Mucosa of stomach (tissue), 1 donor: Measurements from ENCODE around the gene CXADR.

Source experiments
- H3K27me3 ChIP-seq: one replicate; pipeline ENCODE4 v1.7.0; 2013; ENCODE audit warnings: mild to moderate bottlenecking, low read length; ENCODE audit not compliant: control insufficient read depth, insufficient read depth
- H3K36me3 ChIP-seq: one replicate; pipeline ENCODE4 v1.7.0; 2013; ENCODE audit warnings: low read length; ENCODE audit not compliant: control insufficient read depth, insufficient read depth
- H3K4me1 ChIP-seq: one replicate; pipeline ENCODE4 v1.7.0; 2013; ENCODE audit warnings: mild to moderate bottlenecking, low read length; ENCODE audit not compliant: control insufficient read depth, insufficient read depth
- H3K4me3 ChIP-seq: one replicate; pipeline ENCODE4 v1.7.0; 2013; ENCODE audit warnings: low read length
- H3K9ac ChIP-seq: one replicate; pipeline ENCODE4 v1.7.0; 2013; ENCODE audit warnings: mild to moderate bottlenecking, low read length, moderate library complexity
- H3K9me3 ChIP-seq: one replicate; pipeline ENCODE4 v1.7.0; 2013; ENCODE audit warnings: mild to moderate bottlenecking, low read length, moderate library complexity; ENCODE audit not compliant: control insufficient read depth
- donor health status: Pancreatic carcinoma.

CXADR gene

DNA sequence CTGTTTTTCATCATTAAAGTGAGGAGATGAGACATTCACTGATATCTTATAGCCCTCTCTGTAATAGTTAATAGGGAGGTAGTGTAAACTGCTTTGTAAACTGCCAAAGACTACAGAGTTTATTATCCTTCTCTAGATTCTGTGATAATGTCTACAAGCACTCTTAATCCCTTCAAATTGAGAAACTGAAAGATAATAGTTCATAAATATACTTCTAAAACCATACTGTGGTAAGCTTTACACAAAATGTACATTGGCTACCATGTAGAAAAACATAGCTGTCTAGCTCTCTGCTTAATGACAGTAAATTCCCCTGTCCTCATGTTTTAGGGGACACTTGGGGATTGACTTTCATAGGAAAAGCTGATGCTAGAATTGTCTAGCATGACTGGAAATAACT, 39.6 kb downstream of the CXADR start:
- Histone ChIP-seq H3K9me3 (no peaks in the 10 kb centered on the region), H3K4me3 (no peak overlapping the region), H3K9ac (no peak overlapping the region), H3K27me3 (no peaks in the 10 kb centered on the region), H3K4me1 (peaks cover 26% of the 10 kb centered on the region), H3K36me3 (no peaks in the 10 kb centered on the region)

DNA sequence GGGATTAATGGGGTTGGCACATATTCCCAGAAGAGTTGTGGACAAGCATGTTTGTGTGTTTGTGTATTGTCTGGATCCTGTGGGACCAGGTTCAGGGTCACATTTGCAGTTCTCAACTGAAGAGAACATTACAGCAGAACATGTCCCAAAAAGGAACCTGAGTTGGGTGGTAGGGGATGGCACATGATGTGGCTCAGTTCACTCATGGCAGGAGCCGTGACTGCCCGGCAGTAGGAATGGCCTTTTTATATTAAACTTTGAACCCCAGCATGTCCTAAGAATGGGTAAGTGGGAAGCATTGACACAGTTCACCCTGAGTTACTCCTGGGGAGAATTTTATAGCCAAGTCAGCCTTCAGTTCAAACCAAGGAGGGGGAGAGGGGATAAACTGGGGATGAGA, 41.3 kb downstream of the CXADR start:
- Histone ChIP-seq H3K9ac (no peak overlapping the region), H3K4me1 (peaks cover 16% of the 10 kb centered on the region), H3K9me3 (no peaks in the 10 kb centered on the region), H3K27me3 (no peaks in the 10 kb centered on the region), H3K4me3 (no peak overlapping the region), H3K36me3 (no peaks in the 10 kb centered on the region)

DNA sequence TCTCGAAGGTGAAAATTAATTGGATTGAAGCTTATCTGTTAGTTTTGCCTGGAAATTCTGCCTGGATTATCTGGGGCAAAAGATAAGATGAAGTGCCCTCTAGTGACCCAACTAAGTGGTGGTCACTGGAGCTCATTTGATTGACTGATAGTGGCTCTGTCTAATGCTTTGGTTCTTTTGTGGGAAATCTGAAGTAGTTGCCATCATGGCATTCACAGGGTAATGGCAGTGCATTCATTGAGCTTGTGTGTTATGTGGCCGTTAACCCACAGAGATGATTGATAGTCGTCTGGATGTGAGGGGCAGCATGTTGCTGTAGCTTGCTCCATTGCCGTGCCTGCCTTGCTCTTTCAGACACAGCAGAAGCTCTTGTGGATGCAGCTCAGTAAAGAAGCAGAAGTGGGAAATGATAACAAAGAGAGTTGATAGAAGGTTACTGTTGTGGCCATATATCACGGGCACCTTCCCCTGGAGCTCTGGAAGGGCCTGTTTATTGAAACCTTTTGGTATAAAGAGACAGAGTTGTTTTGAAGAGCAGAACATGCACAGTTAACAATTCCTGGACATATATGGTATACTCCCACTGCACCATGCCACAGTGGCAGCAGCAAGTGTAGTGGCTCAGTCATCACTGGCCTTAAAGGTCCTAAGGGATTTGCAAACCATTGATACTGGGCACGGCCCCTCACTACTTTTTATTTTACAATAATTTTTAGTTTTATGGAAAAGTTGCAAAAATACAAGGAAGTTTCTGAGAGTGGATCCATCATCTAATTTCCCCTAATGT, 42.0 kb downstream of the CXADR start:
- Histone ChIP-seq H3K9me3 (no peaks in the 10 kb centered on the region), H3K27me3 (no peaks in the 10 kb centered on the region), H3K36me3 (no peaks in the 10 kb centered on the region), H3K9ac (no peak overlapping the region), H3K4me1 (peaks cover 10% of the 10 kb centered on the region), H3K4me3 (no peak overlapping the region)

DNA sequence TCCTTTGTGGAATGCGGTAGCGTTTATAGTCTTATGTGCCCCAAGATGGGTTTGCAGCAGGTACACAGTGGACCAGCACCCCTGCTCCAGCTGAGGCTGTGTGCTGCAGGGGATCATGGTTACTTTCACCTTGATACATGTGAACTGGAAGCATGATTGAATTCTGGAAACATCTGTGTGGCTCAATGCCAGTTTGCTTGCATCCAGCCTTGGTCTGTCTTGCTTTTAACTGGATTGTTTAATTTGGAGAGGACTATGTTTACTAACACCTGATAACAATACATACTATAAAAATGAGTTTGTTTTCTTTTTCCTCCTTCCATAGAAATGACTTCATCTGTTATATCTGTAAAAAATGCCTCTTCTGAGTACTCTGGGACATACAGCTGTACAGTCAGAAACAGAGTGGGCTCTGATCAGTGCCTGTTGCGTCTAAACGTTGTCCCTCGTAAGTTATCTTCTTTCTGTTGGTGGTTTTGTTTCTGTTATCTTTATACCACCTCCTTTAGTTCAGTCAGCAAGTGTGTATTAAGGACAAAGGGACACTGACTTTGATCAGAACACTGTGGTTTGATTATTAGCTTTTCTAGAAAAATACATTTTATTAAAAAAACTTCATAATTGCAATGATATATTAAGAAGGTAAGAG, 47.7 kb downstream of the CXADR start:
- Histone ChIP-seq H3K9me3 (no peaks in the 10 kb centered on the region), H3K4me1 (no peaks in the 10 kb centered on the region), H3K9ac (no peak overlapping the region), H3K27me3 (no peaks in the 10 kb centered on the region), H3K4me3 (no peak overlapping the region), H3K36me3 (peaks cover 8% of the 10 kb centered on the region)

DNA sequence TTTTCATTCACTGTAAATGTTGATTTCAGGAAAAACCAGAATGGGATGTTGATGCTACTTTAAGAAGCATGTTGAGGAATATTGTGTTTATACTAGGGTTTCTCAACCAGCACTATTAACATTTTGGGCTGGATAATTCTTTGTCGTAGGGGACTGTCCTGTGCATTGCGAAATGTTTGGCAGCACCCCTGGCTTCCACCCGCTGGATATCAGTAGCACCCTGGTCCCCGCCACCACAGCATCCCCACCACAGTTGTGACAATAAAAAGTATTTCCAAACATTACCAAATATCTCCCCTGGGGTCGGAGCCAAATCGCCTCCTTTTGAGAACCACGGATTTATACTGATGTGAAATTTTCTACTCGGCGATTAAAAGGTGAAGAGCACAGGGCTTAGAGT, 57.9 kb downstream of the CXADR start:
- no peaks in the 10 kb centered on the region for H3K9me3 ChIP-seq
- H3K36me3 ChIP-seq: no peaks in the 10 kb centered on the region
- no peaks in the 10 kb centered on the region for H3K27me3 ChIP-seq
- no peak overlapping the region for H3K9ac ChIP-seq
- no peak overlapping the region for H3K4me3 ChIP-seq
- H3K4me1 ChIP-seq: no peaks in the 10 kb centered on the region

DNA sequence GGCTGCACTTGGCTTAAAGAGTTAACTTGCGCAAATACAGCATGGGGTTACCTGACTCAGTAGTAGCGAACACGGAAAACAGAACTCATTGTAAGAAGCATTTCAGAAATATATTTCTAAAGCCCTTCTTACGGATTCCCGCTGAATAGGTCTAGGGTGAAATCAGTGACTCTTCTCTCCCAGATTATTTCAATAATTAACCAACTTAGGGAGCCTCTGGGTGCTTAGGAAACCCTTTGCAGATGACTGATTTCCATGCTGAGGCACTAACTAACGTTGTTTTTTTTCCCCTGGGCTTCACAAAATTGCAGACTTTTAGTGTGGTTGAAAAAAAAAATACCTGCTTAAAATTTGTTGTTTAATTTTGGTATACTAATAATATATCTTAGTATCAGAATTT, 59.6 kb downstream of the CXADR start:
- H3K9me3 ChIP-seq: no peaks in the 10 kb centered on the region
- no peaks in the 10 kb centered on the region for H3K27me3 ChIP-seq
- H3K9ac ChIP-seq: no peak overlapping the region
- H3K4me1 ChIP-seq: no peaks in the 10 kb centered on the region
- no peak overlapping the region for H3K4me3 ChIP-seq
- no peaks in the 10 kb centered on the region for H3K36me3 ChIP-seq

DNA sequence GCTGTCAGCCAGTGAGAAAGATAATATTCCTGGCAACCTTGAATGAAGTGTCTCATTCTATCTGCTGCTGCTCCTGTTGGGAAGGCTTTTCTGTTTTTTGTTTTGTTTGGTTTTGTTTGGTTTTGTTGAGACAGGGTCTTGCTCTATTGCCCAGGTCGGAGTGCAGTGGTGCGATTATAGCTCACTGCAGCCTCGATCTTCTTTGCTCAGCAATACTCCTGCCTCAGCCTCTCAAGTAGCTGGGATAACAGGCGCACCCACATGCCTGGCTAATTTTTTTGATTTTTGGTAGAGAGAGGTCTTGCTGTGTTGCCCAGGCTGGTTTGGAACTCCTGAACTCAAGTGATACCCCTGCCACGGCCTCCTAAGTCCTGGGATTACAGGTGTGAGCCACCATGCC, 62.2 kb downstream of the CXADR start:
- Histone ChIP-seq H3K4me3 (no peak overlapping the region), H3K4me1 (peaks cover 16% of the 10 kb centered on the region), H3K9ac (no peak overlapping the region), H3K27me3 (no peaks in the 10 kb centered on the region), H3K9me3 (no peaks in the 10 kb centered on the region), H3K36me3 (no peaks in the 10 kb centered on the region)

DNA sequence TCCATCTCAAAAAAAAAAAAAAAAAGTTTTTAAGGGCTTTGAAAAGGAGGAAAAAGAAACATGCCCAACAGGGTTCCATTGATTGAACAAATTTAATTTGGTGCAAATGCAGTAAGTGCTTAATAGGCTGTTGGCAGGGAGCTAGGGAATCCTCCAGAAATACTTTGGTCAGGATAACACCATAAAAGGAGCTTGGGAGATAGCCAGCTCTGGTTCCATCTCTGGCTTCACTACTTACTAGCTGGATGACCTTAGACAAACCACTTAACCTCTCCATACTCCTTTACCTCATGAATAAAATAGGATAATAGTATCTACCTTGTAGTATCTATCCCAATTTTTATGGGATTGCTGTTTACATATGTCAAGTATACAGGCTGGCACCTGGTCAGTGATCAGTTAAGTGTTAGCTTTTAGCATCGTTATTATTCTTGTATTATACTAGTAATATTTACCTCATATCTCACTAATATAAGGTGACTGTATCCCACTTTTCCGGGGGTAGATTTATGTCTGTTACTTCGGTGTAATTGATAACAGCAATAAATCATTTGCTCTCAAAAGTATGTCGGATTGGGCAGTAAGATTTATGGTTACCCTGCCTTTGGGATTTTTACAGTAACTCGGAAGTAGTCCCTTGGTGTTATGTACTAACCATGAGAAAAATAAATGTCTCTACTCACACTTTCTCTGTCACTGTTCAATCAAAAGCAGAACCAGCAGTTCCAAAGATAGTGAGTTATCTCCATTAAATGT, 63.4 kb downstream of the CXADR start:
- H3K4me1 ChIP-seq: peaks cover 16% of the 10 kb centered on the region
- H3K27me3 ChIP-seq: no peaks in the 10 kb centered on the region
- H3K36me3 ChIP-seq: no peaks in the 10 kb centered on the region
- no peak overlapping the region for H3K9ac ChIP-seq
- H3K9me3 ChIP-seq: no peaks in the 10 kb centered on the region
- H3K4me3 ChIP-seq: no peak overlapping the region

DNA sequence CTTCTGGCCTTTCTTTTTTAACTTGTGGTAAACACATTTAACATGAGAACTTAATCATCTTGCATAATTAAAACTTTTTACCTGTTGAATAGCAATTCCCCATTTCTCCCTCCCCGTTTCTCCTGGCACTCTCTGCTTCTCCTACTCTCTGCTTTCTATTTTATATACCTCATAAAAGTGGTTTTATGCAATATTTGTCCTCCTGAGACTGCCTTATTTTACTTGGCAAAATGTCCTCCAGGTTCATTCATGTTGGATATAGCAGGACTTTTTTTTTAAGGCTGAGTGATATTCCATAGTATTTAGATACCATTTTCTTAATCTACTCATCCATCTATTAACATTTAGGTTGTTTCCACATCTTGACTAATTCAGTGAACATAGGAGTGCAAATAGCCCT, 64.9 kb downstream of the CXADR start:
- H3K27me3 ChIP-seq: no peaks in the 10 kb centered on the region

DNA sequence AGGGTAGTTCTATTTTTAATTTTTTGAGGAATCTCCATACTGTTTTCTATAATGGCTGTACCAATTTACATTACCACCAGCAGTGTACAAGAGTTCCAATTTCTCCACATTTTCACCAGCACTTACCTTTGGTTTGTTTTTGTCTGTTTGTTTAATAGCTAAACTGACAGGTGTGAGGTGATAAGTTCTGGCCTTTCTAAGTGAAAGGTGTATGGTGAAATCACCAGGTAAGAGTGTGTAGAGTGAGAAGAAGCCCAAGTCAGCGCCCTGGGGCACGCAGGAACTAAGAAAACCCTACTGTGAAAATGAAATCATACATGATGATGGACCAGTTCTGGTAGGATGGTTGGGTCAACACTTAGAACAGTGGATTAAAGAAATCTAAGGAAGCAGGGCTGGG, 65.3 kb downstream of the CXADR start:
- no peaks in the 10 kb centered on the region for H3K36me3 ChIP-seq
- H3K9ac ChIP-seq: no peak overlapping the region
- no peak overlapping the region for H3K4me3 ChIP-seq
- H3K9me3 ChIP-seq: no peaks in the 10 kb centered on the region
- no peaks in the 10 kb centered on the region for H3K27me3 ChIP-seq
- H3K4me1 ChIP-seq: peaks cover 16% of the 10 kb centered on the region

More for the DNA sequence above, 64.9 kb downstream of the CXADR start:
- peaks cover 16% of the 10 kb centered on the region for H3K4me1 ChIP-seq
- H3K4me3 ChIP-seq: no peak overlapping the region
- H3K9me3 ChIP-seq: no peaks in the 10 kb centered on the region
- H3K9ac ChIP-seq: no peak overlapping the region
- no peaks in the 10 kb centered on the region for H3K36me3 ChIP-seq

DNA sequence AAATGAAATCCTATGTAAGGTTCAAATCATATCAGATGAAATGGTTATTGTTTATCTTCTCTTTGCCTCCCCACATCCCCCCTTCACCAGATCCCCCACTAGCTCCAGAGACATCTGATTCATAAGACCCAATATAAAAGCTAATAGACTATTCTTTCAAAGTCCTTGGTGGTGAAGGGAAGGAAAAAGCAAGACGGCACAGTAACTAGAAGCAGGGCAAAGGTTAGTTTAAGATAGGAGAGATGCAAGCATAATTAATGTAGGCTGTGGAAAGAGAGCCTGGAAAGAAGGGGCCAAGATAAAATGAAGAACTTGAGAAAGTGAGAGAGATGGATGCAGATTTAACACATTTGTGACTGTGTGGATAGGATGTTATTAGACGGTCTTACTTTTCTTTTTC, 66.0 kb downstream of the CXADR start:
- Histone ChIP-seq H3K9me3 (no peaks in the 10 kb centered on the region), H3K4me3 (no peak overlapping the region), H3K36me3 (no peaks in the 10 kb centered on the region), H3K4me1 (peaks cover 16% of the 10 kb centered on the region), H3K9ac (no peak overlapping the region), H3K27me3 (no peaks in the 10 kb centered on the region)

DNA sequence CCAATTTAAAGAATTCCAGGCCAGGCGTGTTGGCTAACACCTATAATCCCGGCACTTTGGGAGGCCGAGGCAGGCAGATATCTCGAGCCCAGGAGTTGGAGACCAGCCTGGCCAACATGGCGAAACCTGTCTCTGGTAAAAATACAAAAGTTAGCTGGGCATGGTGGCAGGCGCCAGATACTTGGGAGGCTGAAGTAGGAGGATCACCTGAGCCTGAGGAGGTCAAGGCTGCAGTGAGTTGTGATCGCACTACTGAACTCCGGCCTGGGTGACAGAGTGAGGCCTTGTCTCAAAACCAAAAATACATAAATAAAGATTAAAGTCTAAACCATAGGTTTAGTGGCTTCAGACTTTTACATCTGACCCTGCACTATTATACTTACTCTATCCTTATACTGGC, 67.5 kb downstream of the CXADR start:
- H3K4me3 ChIP-seq: no peak overlapping the region
- H3K4me1 ChIP-seq: peaks cover 16% of the 10 kb centered on the region
- H3K36me3 ChIP-seq: no peaks in the 10 kb centered on the region
- H3K9ac ChIP-seq: no peak overlapping the region
- no peaks in the 10 kb centered on the region for H3K27me3 ChIP-seq
- no peaks in the 10 kb centered on the region for H3K9me3 ChIP-seq
